Aorta (tissue), 5 donors: Measurements from ENCODE around the gene MTTP. TPM values are rescaled to one million over a fixed set of nuclear protein-coding genes. Genes with fewer than 3 reads are reported as not detected.
A peak's percentile ranks its signal among the peaks of the same experiment; 100 is the strongest.

Source experiments
- ATAC-seq: fragments of 200-7000 bp; cut with Tn5 transposase; one replicate; pipeline ENCODE4 v1.9.1; 2022; ENCODE audit warnings: moderate library complexity; ENCODE audit not compliant: low FRiP score
- DNase-seq, 2 donors: peaks; one replicate each; pipeline ENCODE4 v3.0.0-alpha.2; 2020
- H3K27ac ChIP-seq, 2 donors: one replicate each; pipeline ENCODE4 v1.5.1; 2013; ENCODE audit warnings: low read length in 2 of 2, mild to moderate bottlenecking in 2 of 2, moderate library complexity in 2 of 2, control low read depth in 1 of 2, inconsistent platforms in 1 of 2, low read depth in 1 of 2
- H3K27me3 ChIP-seq, 2 donors: one replicate each; pipeline ENCODE4 v1.6.1; 2013; ENCODE audit warnings: control low read depth in 1 of 2, low read length in 1 of 2, mild to moderate bottlenecking in 1 of 2, moderate library complexity in 1 of 2; ENCODE audit not compliant: insufficient read depth in 2 of 2, control insufficient read depth in 1 of 2
- H3K36me3 ChIP-seq, 2 donors: one replicate each; pipeline ENCODE4 v1.6.1; 2013; ENCODE audit warnings: control low read depth in 1 of 2, low read length in 1 of 2, mild to moderate bottlenecking in 1 of 2; ENCODE audit not compliant: insufficient read depth in 2 of 2, control insufficient read depth in 1 of 2
- H3K4me1 ChIP-seq, 2 donors: one replicate each; pipeline ENCODE4 v1.6.1; 2013; ENCODE audit warnings: low read length in 2 of 2, control low read depth in 1 of 2, mild to moderate bottlenecking in 1 of 2, moderate library complexity in 1 of 2; ENCODE audit not compliant: insufficient read depth in 2 of 2, control insufficient read depth in 1 of 2
- H3K4me3 ChIP-seq, 2 donors: one replicate each; pipeline ENCODE4 v1.5.1; 2013; ENCODE audit warnings: low read length in 2 of 2, control low read depth in 1 of 2, mild to moderate bottlenecking in 1 of 2
- H3K9me3 ChIP-seq: one replicate; pipeline ENCODE4 v1.6.1; 2013; ENCODE audit warnings: mild to moderate bottlenecking, low read length; ENCODE audit not compliant: control insufficient read depth
- WGBS, 2 donors: extraction: QIAGEN DNeasy Blood & Tissue Kit; methylation state at CpG; one replicate each; pipeline ENCODE4 v1.1.7; 2013; 5-methylcytosine and 5-hydroxymethylcytosine counted together
- intact Hi-C, 2 donors: fragments of 100-400 bp; cut with DNase I; formaldehyde crosslinking; loops; one replicate each; pipeline versions ENCODE4 v1.14.2 to v1.15.0; 2022
- polyA plus RNA-seq, 2 donors: library from polyadenylated mRNA; stranded (reverse); fragments of 200-250 nt; gene quantifications; one replicate each; pipeline ENCODE4 v1.2.3, GENCODE V29; 2013
- total RNA-seq, 2 donors: library from RNA; stranded (reverse); fragmentation: NEBNext Ultra II Directional; extraction: Animal tissue kit (Norgen Biotek cat#: 25700); gene quantifications; one replicate each; pipeline ENCODE4 v1.2.1, GENCODE V29; 2021
- donor health status: healthy with polysubstance abuse.
- donor health status: Bipolar disorder and iron deficiency.
- donor health status: DM: no; HTN: no; CAD: no.
- donor health status: DM: no; HTN: no; CAD: no.
- donor health status: DM: yes; HTN: yes; CAD: no.

The MTTP gene
- total and polyA plus RNA-seq, 4 donors: 0.48 to 13.6 (median 0.65) TPM; not detected in 1

DNA sequence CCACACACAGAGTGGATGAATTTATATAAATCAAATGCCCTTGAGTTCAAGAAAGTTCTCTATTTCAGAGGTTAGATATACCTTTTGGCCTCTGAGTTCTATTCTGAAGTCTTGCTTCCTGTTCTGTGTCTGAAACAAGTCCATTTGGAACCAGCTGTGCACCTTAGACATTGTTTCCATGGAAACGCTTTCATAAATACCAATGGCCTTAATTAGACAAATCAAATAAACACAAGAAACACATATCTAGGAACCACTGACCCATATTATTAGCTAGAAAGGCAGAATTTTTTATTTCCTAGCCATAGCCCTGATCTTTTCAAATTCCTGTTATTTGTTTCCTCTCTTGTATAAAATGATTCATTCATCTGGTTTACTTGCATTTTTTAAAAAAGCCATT is 91.4 kb downstream of the MTTP start:
- WGBS, 2 donors: 48 to 75% methylated on average over 1 of the region's 1 CpG
- H3K9me3 ChIP-seq: no peaks in the 10 kb centered on the region
- no peaks in the 10 kb centered on the region for H3K36me3 ChIP-seq
- no peaks in the 10 kb centered on the region for H3K27me3 ChIP-seq
- no peak overlapping the region for H3K27ac ChIP-seq
- peaks cover 0 to 2% of the 10 kb centered on the region in 2 donors for H3K4me1 ChIP-seq
- no peak overlapping the region for H3K4me3 ChIP-seq
- intact Hi-C loops: loop anchor here in 1 of 2 donors (5.0 kb wide), 1 partner anchor 104 kb away; the partner anchor contains the start of gene TRMT10A
- DNase-seq (no peak), ATAC-seq (no peak)

DNA sequence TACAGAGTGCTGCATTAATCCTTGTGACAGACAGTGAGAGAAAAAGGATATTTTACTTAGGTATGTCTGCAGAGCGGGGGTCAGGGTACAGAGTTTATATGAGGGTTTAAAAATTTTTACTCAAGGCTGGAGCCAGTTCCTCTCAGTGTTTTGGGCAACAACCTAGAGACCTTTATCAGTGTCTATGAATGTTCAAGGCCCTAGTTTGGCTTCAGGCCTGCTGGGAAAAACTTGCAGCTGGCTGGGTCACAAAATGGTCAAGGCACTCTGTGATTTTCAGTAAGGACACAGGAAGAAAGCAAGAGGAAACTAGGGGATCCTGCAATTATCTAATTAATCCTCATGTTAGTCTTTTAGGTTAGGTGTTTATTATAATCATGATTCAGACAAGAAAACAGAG is 93.8 kb downstream of the MTTP start:
- ATAC-seq (no peak), DNase-seq (no peak)
- WGBS, 2 donors: 4 to 16% methylated on average over 1 of the region's 1 CpG
- no peaks in the 10 kb centered on the region for H3K27me3 ChIP-seq
- peaks cover 0 to 2% of the 10 kb centered on the region in 2 donors for H3K4me1 ChIP-seq
- no peak overlapping the region for H3K27ac ChIP-seq
- intact Hi-C loops: loop anchor here in 1 of 2 donors (5.0 kb wide), 1 partner anchor 106 kb away; the partner anchor contains the start of gene TRMT10A
- no peak overlapping the region for H3K4me3 ChIP-seq
- H3K9me3 ChIP-seq: no peaks in the 10 kb centered on the region
- no peaks in the 10 kb centered on the region for H3K36me3 ChIP-seq

DNA sequence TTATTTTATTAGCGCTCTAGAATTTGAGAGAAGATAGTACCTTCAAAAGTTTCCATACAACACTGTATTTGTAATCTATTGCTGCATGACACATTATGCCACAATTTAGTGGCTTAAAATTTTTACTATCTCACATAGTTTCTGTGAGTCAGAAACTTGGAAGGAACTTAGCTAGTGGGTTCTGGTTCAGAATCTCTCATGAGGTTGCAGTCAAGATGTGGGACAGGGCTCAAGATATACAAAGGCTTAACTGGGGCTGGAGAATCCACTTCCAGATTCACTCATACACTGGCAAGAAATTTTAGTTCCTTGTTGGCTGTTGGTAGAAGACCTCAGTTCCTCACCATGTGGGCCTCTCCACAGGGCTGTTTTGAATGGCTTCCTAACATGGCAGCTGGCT is 94.5 kb downstream of the MTTP start:
- Histone ChIP-seq H3K4me3 (no peak overlapping the region), H3K4me1 (peaks cover 0 to 2% of the 10 kb centered on the region in 2 donors), H3K9me3 (no peaks in the 10 kb centered on the region), H3K36me3 (no peaks in the 10 kb centered on the region), H3K27ac (peak overlapping the region; percentile 33 to 87), H3K27me3 (no peaks in the 10 kb centered on the region)
- ATAC-seq: peak; percentile 66
- intact Hi-C loops: loop anchor here in 1 of 2 donors (5.0 kb wide), 1 partner anchor 107 kb away; the partner anchor contains the start of gene TRMT10A
- DNase-seq: no peak
- 11 to 22% methylated on average over 1 of the region's 1 CpG for WGBS, 2 donors

DNA sequence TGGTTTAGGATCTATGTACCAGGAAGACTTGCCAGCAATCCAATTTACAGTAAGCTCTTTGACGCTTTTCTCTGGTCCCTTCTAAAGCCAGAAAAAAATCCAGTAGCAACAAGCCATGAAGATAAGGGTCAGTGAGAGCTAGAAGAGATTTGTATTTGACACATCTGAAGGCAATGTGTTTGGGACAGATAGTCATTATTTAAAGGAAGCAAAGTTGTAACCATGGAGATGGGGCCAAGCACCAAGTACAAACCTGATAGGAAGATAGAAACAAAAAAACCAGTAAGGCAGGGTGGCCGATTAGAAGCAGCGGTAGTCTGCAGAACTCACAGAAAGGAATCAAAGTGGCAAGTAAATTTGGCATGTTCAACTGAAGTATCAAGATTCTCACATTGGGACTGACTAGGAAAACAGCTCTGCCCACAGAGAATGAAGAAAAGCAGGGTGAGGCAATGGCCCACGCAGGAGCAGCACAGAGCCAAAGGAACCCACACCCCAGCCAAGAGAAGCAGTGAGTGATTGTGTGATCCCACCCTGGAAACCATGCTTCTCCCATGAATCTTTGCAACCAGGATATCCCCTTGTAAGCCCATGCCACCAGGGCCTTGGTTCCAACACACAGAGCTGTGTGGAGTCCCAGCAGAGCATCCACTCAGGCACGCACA is 95.9 kb downstream of the MTTP start:
- H3K36me3 ChIP-seq: no peaks in the 10 kb centered on the region
- no peak for DNase-seq
- H3K4me3 ChIP-seq: no peak overlapping the region
- H3K4me1 ChIP-seq: peaks cover 0 to 2% of the 10 kb centered on the region in 2 donors
- H3K27ac ChIP-seq: no peak overlapping the region
- ATAC-seq: no peak
- no peaks in the 10 kb centered on the region for H3K27me3 ChIP-seq
- intact Hi-C loops: no loop called here
- H3K9me3 ChIP-seq: no peaks in the 10 kb centered on the region
- 39 to 41% methylated on average over 5 of the region's 5 CpGs for WGBS, 2 donors

Other genes starting within 250 kb of the MTTP start
- gene ADH1C, start 222.1 kb upstream of the MTTP start, total RNA-seq: 10 to 100 TPM in 1 of 2 donors, 1 to 10 TPM in 1; 3.4 to 11.7 TPM
- gene ADH1C, start 222.1 kb upstream of the MTTP start, polyA plus RNA-seq: 10 to 100 TPM in 1 of 2 donors, 1 to 10 TPM in 1; 2.8 to 21.2 TPM
- gene ADH7, start 139.5 kb upstream of the MTTP start, total RNA-seq: not detected
- under 1 TPM; 0.10 to 0.13 TPM for gene ADH7, start 139.5 kb upstream of the MTTP start, polyA plus RNA-seq
- not detected for gene C4orf17, start 63.8 kb upstream of the MTTP start, total RNA-seq
- gene C4orf17, start 63.8 kb upstream of the MTTP start, polyA plus RNA-seq: not detected
- gene TRMT10A, start 10.8 kb upstream of the MTTP start, total RNA-seq: 1 to 10 TPM; 3.3 to 3.7 TPM
- gene TRMT10A, start 10.8 kb upstream of the MTTP start, polyA plus RNA-seq: 1 to 10 TPM; 1.1 to 4.6 TPM
- 1 to 10 TPM in 1 of 2 donors, not detected in 1; 1.3 TPM for gene C4orf54, start 83.0 kb downstream of the MTTP start, total RNA-seq
- under 1 TPM; under 0.01 TPM for gene C4orf54, start 83.0 kb downstream of the MTTP start, polyA plus RNA-seq
- 1 to 10 TPM; 2.7 to 6.4 TPM for gene DAPP1, start 242.0 kb downstream of the MTTP start, total RNA-seq
- gene DAPP1, start 242.0 kb downstream of the MTTP start, polyA plus RNA-seq: 1 to 10 TPM in 1 of 2 donors, under 1 TPM in 1; 0.28 to 4.3 TPM